Activated T-helper 1 cell treated with anti-CD3 and anti-CD28 coated beads, Interleukin-12 subunit alpha, Interleukin-12 subunit beta, Interleukin-2, Interleukin-4 antibody, amounts not matched to agents 30 ng/mL and 10 ng/mL and 1 ng/mL, durations not matched to agents 14 hours and 24 hours and 36 hours (primary cell): ENCODE data around the gene LIG3. TPM values are rescaled to one million over a fixed set of nuclear protein-coding genes. Genes with fewer than 3 reads are reported as not detected.
"Not testable (repeated sequence)": the region's sequence is repeated elsewhere in the genome, so short reads cannot be mapped to it uniquely, and the experiment has no call there.

Source experiments
- DNase-seq: peaks from one replicate; pipeline ENCODE4 v3.0.0; 2021; ENCODE audit warnings: low spot score
- H3K27ac Mint-ChIP-seq: one replicate; pipeline ENCODE4 v1.8.0; 2021; ENCODE audit warnings: mild to moderate bottlenecking, mixed read lengths
- H3K27me3 Mint-ChIP-seq: one replicate; pipeline ENCODE4 v1.8.0; 2022; ENCODE audit warnings: mild to moderate bottlenecking, moderate library complexity, mixed read lengths; ENCODE audit not compliant: insufficient read depth
- H3K36me3 Mint-ChIP-seq: one replicate; pipeline ENCODE4 v1.8.0; 2021; ENCODE audit warnings: low read depth, mixed read lengths
- H3K4me1 Mint-ChIP-seq: one replicate; pipeline ENCODE4 v1.8.0; 2021; ENCODE audit warnings: low read depth, mixed read lengths
- H3K4me3 Mint-ChIP-seq: one replicate; pipeline ENCODE4 v1.8.0; 2021; ENCODE audit warnings: mild to moderate bottlenecking, moderate library complexity, mixed read lengths
- H3K9me3 Mint-ChIP-seq: one replicate; pipeline ENCODE4 v1.8.0; 2021; ENCODE audit warnings: mixed read lengths
- intact Hi-C: fragments of 100-400 bp; cut with micrococcal nuclease; formaldehyde crosslinking; loops from one replicate; pipeline ENCODE4 v1.15.1; 2024
- total RNA-seq: library from RNA; stranded (reverse); gene quantifications from 2 replicates; pipeline ENCODE4 v1.2.3, GENCODE V29; 2022

Gene LIG3
- total RNA-seq, 1 donor from 2014 or later: 75.2 TPM

GRCh38 chr17:35028097-35028496 is 47.8 kb downstream of the LIG3 start:
- H3K4me1 Mint-ChIP-seq: peaks cover 40% of the 10 kb centered on the region
- H3K4me3 Mint-ChIP-seq, intact Hi-C loops, H3K9me3 Mint-ChIP-seq, H3K27ac Mint-ChIP-seq, H3K27me3 Mint-ChIP-seq, DNase-seq: not testable (repeated sequence)
- peaks cover 28% of the 10 kb centered on the region for H3K36me3 Mint-ChIP-seq

DNA sequence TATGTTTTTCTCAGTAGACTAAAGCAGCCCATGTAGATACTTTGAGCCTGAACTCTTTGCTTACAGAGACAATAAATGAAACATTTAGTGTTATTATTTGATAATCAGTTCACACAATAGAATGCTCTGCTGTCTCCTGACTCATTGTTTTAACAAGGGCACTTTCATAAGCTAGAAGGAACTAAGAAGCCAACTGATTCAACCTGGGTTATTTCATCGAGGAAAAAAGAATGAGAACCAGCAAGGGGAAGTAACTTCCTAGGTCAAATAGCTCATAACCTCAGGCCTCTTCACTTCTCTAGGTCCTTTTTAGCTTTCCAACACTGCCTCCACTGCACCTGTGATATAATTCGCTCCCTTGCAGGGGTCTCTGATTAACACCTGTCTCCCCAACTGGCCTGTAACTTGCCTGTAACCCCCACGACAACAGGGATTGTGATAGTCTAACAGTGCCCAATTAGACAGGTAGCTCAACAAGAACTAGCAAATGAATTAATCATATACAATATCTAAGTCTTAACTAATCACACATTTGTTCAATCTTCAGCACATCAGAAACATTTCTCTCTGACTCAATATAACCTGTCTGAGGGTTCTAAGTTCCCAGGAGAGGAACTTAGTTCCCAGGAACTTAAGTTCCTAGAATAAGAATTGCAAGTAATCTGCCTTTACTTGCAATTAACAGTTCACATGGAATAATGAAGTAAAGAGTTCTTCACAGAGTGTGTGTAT is 48.4 kb downstream of the LIG3 start:
- no peak for DNase-seq
- intact Hi-C loops: no loop called here
- Mint-ChIP-seq H3K9me3 (no peaks in the 10 kb centered on the region), H3K4me1 (peaks cover 35% of the 10 kb centered on the region), H3K36me3 (peaks cover 25% of the 10 kb centered on the region), H3K27me3 (no peaks in the 10 kb centered on the region), H3K4me3 (no peak overlapping the region), H3K27ac (peak overlapping the region; percentile 49)

DNA sequence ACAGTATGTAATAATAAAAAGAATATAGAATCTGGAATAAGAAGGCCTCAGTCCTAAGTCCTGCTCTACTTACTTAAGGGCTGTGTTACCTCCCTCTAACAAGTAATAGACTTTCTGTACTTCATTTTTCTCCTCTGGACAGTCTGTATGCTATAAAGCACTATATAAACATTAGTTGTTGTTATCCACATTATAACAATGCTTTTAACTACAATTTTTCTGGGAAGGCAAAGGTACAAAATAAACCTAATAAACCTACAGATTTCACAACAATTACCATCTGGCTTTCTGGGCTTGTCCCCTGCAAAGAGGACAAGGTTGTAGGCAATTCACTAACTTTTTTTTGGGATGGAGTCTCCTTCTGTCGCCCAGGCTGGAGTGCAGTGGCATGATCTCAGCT is 50.5 kb downstream of the LIG3 start:
- no peak overlapping the region for H3K4me3 Mint-ChIP-seq
- no peaks in the 10 kb centered on the region for H3K27me3 Mint-ChIP-seq
- no peak for DNase-seq
- intact Hi-C loops: no loop called here
- peaks cover 18% of the 10 kb centered on the region for H3K36me3 Mint-ChIP-seq
- H3K4me1 Mint-ChIP-seq: peaks cover 22% of the 10 kb centered on the region
- H3K27ac Mint-ChIP-seq: no peak overlapping the region
- no peaks in the 10 kb centered on the region for H3K9me3 Mint-ChIP-seq

DNA sequence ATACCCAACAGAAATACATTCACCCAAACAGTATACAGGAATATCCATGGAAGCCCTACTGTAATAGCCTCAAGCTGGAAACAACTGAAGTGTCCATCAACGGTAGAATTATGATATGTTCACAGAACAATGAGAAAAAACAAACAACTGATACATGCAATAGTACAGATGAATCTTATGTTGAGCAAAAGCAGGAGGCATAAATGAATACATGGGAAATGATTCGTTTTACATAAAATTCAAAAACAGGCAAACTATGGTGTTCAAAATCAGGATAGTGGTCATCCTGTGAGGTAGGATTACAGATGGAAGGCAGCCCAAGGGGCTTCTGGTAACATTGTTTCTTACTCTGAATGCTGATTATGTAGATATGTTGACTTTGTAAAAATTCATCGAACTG is 58.1 kb downstream of the LIG3 start:
- Mint-ChIP-seq H3K27ac (no peak overlapping the region), H3K9me3 (no peaks in the 10 kb centered on the region), H3K4me3 (no peak overlapping the region), H3K36me3 (peaks cover 18% of the 10 kb centered on the region), H3K4me1 (peaks cover 5% of the 10 kb centered on the region), H3K27me3 (peaks cover 2% of the 10 kb centered on the region)
- DNase-seq: no peak
- intact Hi-C loops: no loop called here

DNA sequence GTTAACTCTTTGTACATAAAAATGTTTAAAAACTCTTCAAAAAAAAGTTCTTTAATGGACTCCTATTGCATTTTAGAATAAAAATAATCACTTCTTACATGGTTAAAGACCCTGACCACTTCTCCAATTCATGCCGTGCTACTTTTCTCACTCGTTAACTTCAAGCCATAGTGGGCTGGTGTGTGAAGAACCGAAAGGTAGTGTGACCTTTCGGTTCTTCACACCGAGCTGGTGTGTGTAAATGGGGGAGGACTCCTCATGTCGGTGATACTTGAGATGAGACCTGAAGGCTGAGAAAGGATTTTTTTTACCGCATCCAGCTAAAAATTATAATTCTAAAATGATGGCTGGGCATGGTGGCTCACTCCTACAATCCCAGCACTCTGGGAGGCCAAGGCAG is 61.1 kb downstream of the LIG3 start:
- H3K27me3 Mint-ChIP-seq: peaks cover 2% of the 10 kb centered on the region
- intact Hi-C loops: no loop called here
- H3K4me3 Mint-ChIP-seq: no peak overlapping the region
- H3K4me1 Mint-ChIP-seq: peaks cover 23% of the 10 kb centered on the region
- no peaks in the 10 kb centered on the region for H3K9me3 Mint-ChIP-seq
- peaks cover 20% of the 10 kb centered on the region for H3K36me3 Mint-ChIP-seq
- H3K27ac Mint-ChIP-seq: no peak overlapping the region
- DNase-seq: no peak

- peaks cover 2% of the 10 kb centered on the region for H3K27me3 Mint-ChIP-seq
Observed at GRCh38 chr17:35044181-35044580, 63.9 kb downstream of the LIG3 start.

DNA sequence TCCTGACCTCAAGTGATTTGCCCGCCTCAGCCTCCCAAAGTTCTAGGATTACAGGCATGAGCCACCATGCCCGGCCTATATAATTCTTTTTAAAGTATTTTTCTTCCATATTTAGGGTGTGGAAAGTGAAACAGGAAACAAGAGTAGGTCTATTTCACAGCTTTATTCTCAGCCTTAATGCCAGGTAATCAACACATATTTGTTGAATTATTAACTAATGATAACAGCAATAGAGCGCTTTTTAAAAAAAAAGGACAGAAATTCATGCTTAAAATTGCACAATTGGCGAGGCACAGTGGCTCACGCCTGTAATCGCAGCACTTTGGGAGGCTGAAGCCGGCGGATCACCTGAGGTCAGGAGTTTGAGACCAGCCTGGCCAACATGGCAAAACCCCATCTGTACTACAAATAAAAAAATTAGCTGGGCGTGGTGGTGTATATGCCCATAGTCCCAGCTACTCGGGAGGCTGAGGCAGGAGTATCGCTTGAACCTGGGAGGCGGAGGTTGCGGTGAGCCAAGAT is 65.2 kb downstream of the LIG3 start:
- DNase-seq, intact Hi-C loops, H3K9me3 Mint-ChIP-seq, H3K27me3 Mint-ChIP-seq: not testable (repeated sequence)
- H3K36me3 Mint-ChIP-seq: peaks cover 21% of the 10 kb centered on the region
- H3K27ac Mint-ChIP-seq: peak overlapping the region; percentile 97
- H3K4me3 Mint-ChIP-seq: peak overlapping the region; percentile 66
- H3K4me1 Mint-ChIP-seq: peaks cover 40% of the 10 kb centered on the region

More at GRCh38 chr17:35044181-35044580, 63.9 kb downstream of the LIG3 start:
- Mint-ChIP-seq H3K4me1 (peaks cover 36% of the 10 kb centered on the region), H3K27ac (no peak overlapping the region), H3K4me3 (no peak overlapping the region), H3K9me3 (no peaks in the 10 kb centered on the region), H3K36me3 (peaks cover 25% of the 10 kb centered on the region)
- intact Hi-C loops: no loop called here
- DNase-seq: no peak

GRCh38 chr17:35046245-35046644 is 65.9 kb downstream of the LIG3 start:
- peak overlapping the region; percentile 66 for H3K4me3 Mint-ChIP-seq
- H3K9me3 Mint-ChIP-seq: no peaks in the 10 kb centered on the region
- H3K4me1 Mint-ChIP-seq: peaks cover 44% of the 10 kb centered on the region
- no peaks in the 10 kb centered on the region for H3K27me3 Mint-ChIP-seq
- peak overlapping the region; percentile 97 for H3K27ac Mint-ChIP-seq
- no peak for DNase-seq
- H3K36me3 Mint-ChIP-seq: peaks cover 14% of the 10 kb centered on the region
- intact Hi-C loops: loop anchor here (1.0 kb wide), 5 partner anchors 17 to 73 kb away; partner anchors contain the start of genes RAD51D and RFFL

- Mint-ChIP-seq H3K4me1 (peaks cover 49% of the 10 kb centered on the region), H3K9me3 (no peaks in the 10 kb centered on the region), H3K27me3 (no peaks in the 10 kb centered on the region), H3K36me3 (peaks cover 14% of the 10 kb centered on the region), H3K4me3 (peak overlapping the region; percentile 66), H3K27ac (peak overlapping the region; percentile 97)
- peak; percentile 65 for DNase-seq
- intact Hi-C loops: loop anchor here (1.0 kb wide), 5 partner anchors 16 to 72 kb away; partner anchors contain the start of genes RAD51D and RFFL
Observed at GRCh38 chr17:35046740-35047283, 66.5 kb downstream of the LIG3 start.

- intact Hi-C loops: no loop called here
- DNase-seq: no peak
- Mint-ChIP-seq H3K36me3 (peaks cover 15% of the 10 kb centered on the region), H3K9me3 (no peaks in the 10 kb centered on the region), H3K27me3 (no peaks in the 10 kb centered on the region), H3K4me1 (peaks cover 68% of the 10 kb centered on the region), H3K4me3 (peak overlapping the region; percentile 56), H3K27ac (peak overlapping the region; percentile 41)
Observed at GRCh38 chr17:35048685-35049379, 68.5 kb downstream of the LIG3 start.

GRCh38 chr17:35050170-35050569 is 69.9 kb downstream of the LIG3 start:
- Mint-ChIP-seq H3K9me3 (no peaks in the 10 kb centered on the region), H3K27me3 (no peaks in the 10 kb centered on the region), H3K36me3 (peaks cover 19% of the 10 kb centered on the region), H3K4me3 (no peak overlapping the region), H3K4me1 (peaks cover 70% of the 10 kb centered on the region), H3K27ac (peak overlapping the region; percentile 74)
- no peak for DNase-seq
- intact Hi-C loops: no loop called here

DNA sequence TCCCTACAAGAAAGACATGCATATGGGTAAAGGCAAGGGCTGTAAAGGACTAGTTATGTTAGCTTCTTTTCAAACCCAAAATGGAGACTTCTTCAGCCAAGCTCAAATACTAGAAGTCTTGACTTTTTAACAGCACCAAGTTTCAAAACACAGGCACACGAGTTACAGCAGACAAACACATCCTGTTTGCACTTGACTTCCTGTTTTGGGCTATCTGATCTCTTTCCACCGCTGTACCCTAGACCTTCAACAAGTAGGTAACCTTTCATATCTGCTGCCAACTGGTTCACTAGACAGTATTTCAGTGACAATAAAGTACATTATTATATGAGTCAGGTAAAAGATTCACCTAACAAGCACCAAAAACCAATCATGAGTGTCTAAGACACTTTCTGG is 70.9 kb downstream of the LIG3 start:
- Mint-ChIP-seq H3K9me3 (no peaks in the 10 kb centered on the region), H3K27ac (peak overlapping the region; percentile 93), H3K4me1 (peaks cover 68% of the 10 kb centered on the region), H3K27me3 (no peaks in the 10 kb centered on the region), H3K36me3 (peaks cover 24% of the 10 kb centered on the region), H3K4me3 (peak overlapping the region; percentile 74)
- peak; percentile 30 for DNase-seq
- intact Hi-C loops: loop anchor here (1.0 kb wide), 3 partner anchors 12 to 38 kb away; partner anchors contain the start of gene RFFL
